Ovary (tissue), 9 donors: ENCODE results near the gene IFNA1. TPM values are rescaled to one million over a fixed set of nuclear protein-coding genes. Genes with fewer than 3 reads are reported as not detected.

ENCODE experiments used
- DNase-seq, 5 donors: peaks; one replicate each; pipeline ENCODE4 v3.0.0-alpha.2; 2019 to 2020
- H3K27ac ChIP-seq, 2 donors: fragments of 200-600 bp; one replicate each; pipeline versions ENCODE4 v1.5.1 to v1.8.0; 2019 to 2022
- H3K27me3 ChIP-seq: fragments of 200-600 bp; one replicate; pipeline ENCODE4 v1.8.0; 2022
- H3K36me3 ChIP-seq: fragments of 200-600 bp; sonication (generic); one replicate; pipeline ENCODE4 v1.5.1; 2019
- H3K4me1 ChIP-seq: one replicate; pipeline ENCODE4 v1.8.1; 2013; ENCODE audit warnings: mild to moderate bottlenecking, moderate library complexity; ENCODE audit not compliant: insufficient read depth
- H3K4me3 ChIP-seq: fragments of 200-600 bp; sonication (generic); one replicate; pipeline ENCODE4 v1.5.1; 2017
- H3K9me3 ChIP-seq, 2 donors: fragments of 200-600 bp in 1 of 2; sonication (generic) in 1 of 2; one replicate each; pipeline versions ENCODE4 v1.5.1 to v1.8.1; 2013 to 2019; ENCODE audit warnings: mild to moderate bottlenecking in 1 of 2, moderate library complexity in 1 of 2
- EP300 ChIP-seq: sonication (generic); formaldehyde crosslinking; IDR thresholded peaks from one replicate; pipeline ENCODE4 v1.6.1; 2017; ENCODE audit warnings: antibody characterized with exemption
- POLR2A ChIP-seq: fragments of 450-650 bp; IDR thresholded peaks from one replicate; pipeline ENCODE4 v1.6.1; 2017; ENCODE audit warnings: antibody characterized with exemption, mild to moderate bottlenecking, moderate library complexity
- WGBS, 3 donors: extraction: QIAGEN DNeasy Blood & Tissue Kit in 1 of 3; methylation state at CpG; one replicate each; pipeline versions ENCODE4 v1.1.5 to v1.1.7; 2013 to 2017; 5-methylcytosine and 5-hydroxymethylcytosine counted together
- intact Hi-C, 4 donors: fragments of 100-400 bp; cut with DNase I; formaldehyde crosslinking; loops; one replicate each; pipeline versions ENCODE4 v1.11.0 to v1.15.1; 2022 to 2023
- polyA plus RNA-seq, 2 donors: library from polyadenylated mRNA; stranded (reverse); fragments of 200-250 nt in 1 of 2; fragments of 350-450 nt in 1 of 2; fragmentation: Illumina TruSeq in 1 of 2; extraction: RNeasy Lipid Tissue Mini Kit (QIAGEN cat#74804) in 1 of 2; gene quantifications; one replicate each; pipeline ENCODE4 v1.2.3, GENCODE V29; 2013 to 2014
- total RNA-seq, 7 donors: library from RNA; depleted of rRNA in 2 of 7; stranded (reverse); fragments of >200 nt in 2 of 7; fragmentation: NEBNext Ultra II Directional in 3 of 7; extraction: Animal tissue kit (Norgen Biotek cat#: 25700) in 3 of 7; gene quantifications; one replicate each; pipeline versions ENCODE4 v1.1.0 to v1.2.4, GENCODE V29; 2016 to 2023
- TF ChIP-seq, protein P1 (sequence below), 3 donors: fragments of 450-650 bp in 2 of 3; fragments of 200-600 bp in 1 of 3; IDR thresholded peaks; one replicate each; pipeline versions ENCODE4 v1.5.1 to v1.8.0; 2016 to 2022; ENCODE audit warnings: antibody characterized with exemption in 3 of 3, mild to moderate bottlenecking in 1 of 3
- donor health status: DM: no; HTN: no; CAD: no; lungs with moderate emphysema.
- donor health status: DM: no; HTN: no; CAD: no.
- donor health status: Bipolar disorder and iron deficiency.
- donor health status: DM: yes; HTN: yes; CAD: no.
- donor health status: DM: no; HTN: no; CAD: no.
- donor health status: DM: yes; HTN: yes; CAD: no.

Gene IFNA1
- total and polyA plus RNA-seq, 9 donors: not detected

DNA sequence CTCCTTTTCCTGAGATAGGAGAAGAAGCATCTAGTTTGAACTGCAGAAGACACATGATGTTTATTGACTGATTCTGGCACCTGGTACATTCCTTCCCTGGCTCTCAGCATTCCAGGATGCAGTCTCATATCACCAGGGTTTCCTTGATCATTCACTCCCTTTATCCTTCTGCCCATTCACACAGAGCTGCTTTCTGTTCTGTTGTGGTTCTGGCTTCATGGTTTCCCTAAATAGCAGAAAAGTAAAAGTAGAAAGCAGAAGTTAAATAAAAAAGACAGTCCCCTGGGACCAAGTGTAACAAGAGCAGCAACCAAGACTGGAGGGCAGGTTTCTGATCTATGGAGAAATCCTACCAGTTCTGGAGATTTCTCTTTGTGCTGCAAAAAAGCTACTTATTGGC, 28.1 kb upstream of the IFNA1 start:
- H3K27me3 ChIP-seq: no peaks in the 10 kb centered on the region
- TF ChIP-seq, protein P1, sequence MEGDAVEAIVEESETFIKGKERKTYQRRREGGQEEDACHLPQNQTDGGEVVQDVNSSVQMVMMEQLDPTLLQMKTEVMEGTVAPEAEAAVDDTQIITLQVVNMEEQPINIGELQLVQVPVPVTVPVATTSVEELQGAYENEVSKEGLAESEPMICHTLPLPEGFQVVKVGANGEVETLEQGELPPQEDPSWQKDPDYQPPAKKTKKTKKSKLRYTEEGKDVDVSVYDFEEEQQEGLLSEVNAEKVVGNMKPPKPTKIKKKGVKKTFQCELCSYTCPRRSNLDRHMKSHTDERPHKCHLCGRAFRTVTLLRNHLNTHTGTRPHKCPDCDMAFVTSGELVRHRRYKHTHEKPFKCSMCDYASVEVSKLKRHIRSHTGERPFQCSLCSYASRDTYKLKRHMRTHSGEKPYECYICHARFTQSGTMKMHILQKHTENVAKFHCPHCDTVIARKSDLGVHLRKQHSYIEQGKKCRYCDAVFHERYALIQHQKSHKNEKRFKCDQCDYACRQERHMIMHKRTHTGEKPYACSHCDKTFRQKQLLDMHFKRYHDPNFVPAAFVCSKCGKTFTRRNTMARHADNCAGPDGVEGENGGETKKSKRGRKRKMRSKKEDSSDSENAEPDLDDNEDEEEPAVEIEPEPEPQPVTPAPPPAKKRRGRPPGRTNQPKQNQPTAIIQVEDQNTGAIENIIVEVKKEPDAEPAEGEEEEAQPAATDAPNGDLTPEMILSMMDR (IDR thresholded peaks at IDR 0.05): no peak
- TF ChIP-seq POLR2A (no peak), EP300 (no peak)
- H3K9me3 ChIP-seq: no peaks in the 10 kb centered on the region
- H3K4me3 ChIP-seq: no peak overlapping the region
- intact Hi-C loops: no loop called here
- H3K4me1 ChIP-seq: no peaks in the 10 kb centered on the region
- H3K27ac ChIP-seq: no peak overlapping the region
- H3K36me3 ChIP-seq: no peaks in the 10 kb centered on the region
- DNase-seq: no peak

DNA sequence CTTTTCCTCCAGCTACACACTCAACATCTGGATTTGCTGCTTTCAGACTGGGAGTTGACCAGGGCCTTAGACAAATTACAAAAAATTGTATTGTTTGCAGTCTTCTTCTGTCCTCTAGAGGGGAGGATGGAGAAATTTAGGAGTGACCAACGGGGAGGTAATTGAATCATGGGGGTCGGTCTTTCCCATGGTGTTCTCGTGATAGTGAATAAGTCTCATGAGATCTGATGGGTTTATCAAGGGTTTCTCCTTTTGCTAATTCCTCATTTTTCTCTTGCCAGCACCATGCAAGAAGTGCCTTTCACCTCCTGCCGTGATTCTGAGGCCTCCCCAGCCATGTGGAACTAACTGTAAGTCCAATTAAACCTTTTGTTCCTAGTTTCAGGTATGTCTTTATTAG, 27.1 kb upstream of the IFNA1 start:
- no peaks in the 10 kb centered on the region for H3K9me3 ChIP-seq
- DNase-seq: no peak
- TF ChIP-seq, protein P1 (IDR thresholded peaks at IDR 0.05): no peak
- TF ChIP-seq EP300: no peak
- TF ChIP-seq POLR2A: no peak
- H3K4me1 ChIP-seq: no peaks in the 10 kb centered on the region
- intact Hi-C loops: no loop called here
- no peaks in the 10 kb centered on the region for H3K36me3 ChIP-seq
- no peak overlapping the region for H3K27ac ChIP-seq
- H3K4me3 ChIP-seq: no peak overlapping the region
- H3K27me3 ChIP-seq: no peaks in the 10 kb centered on the region
- WGBS, 3 donors: 72 to 88% (median 75%) methylated on average over 4 of the region's 4 CpGs

DNA sequence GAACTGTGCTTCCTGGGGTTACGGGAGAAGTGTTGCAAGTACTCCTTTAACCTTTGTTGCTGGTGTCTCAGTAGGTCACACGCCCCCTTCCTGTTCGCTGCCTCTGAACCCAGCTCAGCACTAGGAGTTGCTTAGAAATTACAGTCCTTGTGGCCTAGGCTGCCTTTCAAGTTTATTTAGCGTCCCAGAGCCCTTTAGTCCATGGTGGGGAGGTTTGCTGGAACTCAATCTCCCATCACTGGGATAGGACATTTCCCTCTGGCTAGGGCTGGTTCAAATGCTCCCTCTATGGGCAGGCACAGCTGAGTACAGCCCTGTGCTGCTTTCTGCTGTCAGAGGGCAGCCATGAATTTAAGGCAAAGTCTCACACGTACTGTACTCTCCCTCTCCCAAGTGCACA, 26.6 kb upstream of the IFNA1 start:
- 58 to 71% (median 68%) methylated on average over 5 of the region's 5 CpGs for WGBS, 3 donors
- Histone ChIP-seq H3K4me3 (no peak overlapping the region), H3K27me3 (no peaks in the 10 kb centered on the region), H3K9me3 (no peaks in the 10 kb centered on the region), H3K27ac (no peak overlapping the region), H3K36me3 (no peaks in the 10 kb centered on the region), H3K4me1 (no peaks in the 10 kb centered on the region)
- DNase-seq: no peak
- intact Hi-C loops: no loop called here
- TF ChIP-seq POLR2A (no peak), EP300 (no peak)
- TF ChIP-seq, protein P1 (IDR thresholded peaks at IDR 0.05): no peak

DNA sequence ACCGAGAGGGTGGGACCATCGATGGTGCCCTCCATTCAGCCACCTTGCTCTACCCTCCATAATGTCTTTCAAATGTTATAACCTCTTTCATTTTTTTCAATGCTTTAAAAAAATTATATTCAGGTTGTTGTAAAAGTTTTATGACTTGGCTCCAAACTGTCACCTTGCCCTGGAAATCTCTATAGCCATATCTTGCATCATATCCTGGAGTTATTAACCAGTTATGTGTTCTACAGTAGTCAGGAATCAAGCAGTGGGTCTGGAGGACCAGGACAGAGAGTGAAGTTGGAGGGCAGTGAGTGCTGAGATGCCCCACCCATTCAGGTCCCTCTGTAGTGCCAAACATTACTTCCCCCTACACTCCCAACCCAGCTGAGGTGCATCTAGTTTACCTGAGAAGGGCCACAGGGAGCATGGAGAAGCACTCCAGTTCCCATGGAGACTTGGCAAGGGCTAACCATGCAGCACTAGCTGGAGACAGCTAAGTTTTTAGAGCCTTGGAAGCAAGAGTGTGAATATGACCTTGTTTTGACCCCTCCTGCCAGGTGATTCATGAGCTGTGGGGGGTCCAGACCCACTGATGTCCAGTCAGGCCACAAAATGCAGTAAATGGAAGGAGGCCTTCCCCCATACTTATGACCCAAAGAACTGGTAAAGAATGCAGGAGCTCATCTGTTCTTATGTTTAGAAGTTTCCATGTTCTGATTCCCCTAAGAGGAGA, 25.9 kb upstream of the IFNA1 start:
- no peaks in the 10 kb centered on the region for H3K36me3 ChIP-seq
- no peak overlapping the region for H3K27ac ChIP-seq
- H3K9me3 ChIP-seq: no peaks in the 10 kb centered on the region
- intact Hi-C loops: no loop called here
- H3K27me3 ChIP-seq: no peaks in the 10 kb centered on the region
- no peaks in the 10 kb centered on the region for H3K4me1 ChIP-seq
- H3K4me3 ChIP-seq: no peak overlapping the region
- WGBS, 3 donors: 95 to 98% (median 96%) methylated on average over 2 of the region's 2 CpGs
- TF ChIP-seq EP300 (no peak), POLR2A (no peak)
- TF ChIP-seq, protein P1 (IDR thresholded peaks at IDR 0.05): no peak
- no peak for DNase-seq
